Fibroblast of villous mesenchyme (primary cell): ENCODE data around the gene CDH23. TPM values are rescaled to one million over a fixed set of nuclear protein-coding genes. Genes with fewer than 3 reads are reported as not detected.

Source experiments
- DNase-seq: peaks from one replicate; pipeline ENCODE4 v3.0.0-alpha.2; 2010; ENCODE audit warnings: low read depth
- H3K4me3 ChIP-seq: 2 replicates; pipeline ENCODE4 v1.5.1; 2011; ENCODE audit warnings: low read depth, mild to moderate bottlenecking, low read length
- CTCF ChIP-seq: IDR thresholded peaks from 2 replicates; pipeline ENCODE4 v1.5.1; 2012; ENCODE audit warnings: low read depth, mild to moderate bottlenecking, low read length; ENCODE audit not compliant: insufficient read depth
- total RNA-seq: library from RNA; depleted of rRNA; stranded (reverse); fragments of >200 nt; gene quantifications from 2 replicates; pipeline ENCODE4 v1.2.3, GENCODE V29; 2012

Gene CDH23
- total RNA-seq, 1 donor: under 0.01 TPM

DNA sequence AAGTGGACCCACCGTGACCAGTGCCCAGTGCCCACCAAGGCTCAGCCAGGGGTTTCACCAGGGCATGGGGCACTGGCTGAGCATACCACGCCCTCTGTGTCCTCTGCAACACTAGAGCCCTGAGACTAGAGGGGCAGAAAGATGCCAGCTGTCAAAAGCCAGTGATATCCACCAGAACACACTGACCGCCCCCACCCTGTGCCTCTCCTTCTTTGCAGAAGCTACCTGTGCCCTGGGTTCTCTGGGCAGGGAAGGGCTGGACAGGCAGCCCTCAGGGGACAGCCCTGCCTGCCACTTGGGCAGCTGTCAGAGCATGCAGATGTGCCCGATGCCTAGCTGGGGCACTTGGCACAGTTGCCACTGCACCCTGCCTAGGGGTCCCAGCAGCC lies 376.1 kb downstream of the CDH23 start:
- no peak for DNase-seq
- no peak for TF ChIP-seq CTCF
- H3K4me3 ChIP-seq: peak overlapping the region; percentile 80

DNA sequence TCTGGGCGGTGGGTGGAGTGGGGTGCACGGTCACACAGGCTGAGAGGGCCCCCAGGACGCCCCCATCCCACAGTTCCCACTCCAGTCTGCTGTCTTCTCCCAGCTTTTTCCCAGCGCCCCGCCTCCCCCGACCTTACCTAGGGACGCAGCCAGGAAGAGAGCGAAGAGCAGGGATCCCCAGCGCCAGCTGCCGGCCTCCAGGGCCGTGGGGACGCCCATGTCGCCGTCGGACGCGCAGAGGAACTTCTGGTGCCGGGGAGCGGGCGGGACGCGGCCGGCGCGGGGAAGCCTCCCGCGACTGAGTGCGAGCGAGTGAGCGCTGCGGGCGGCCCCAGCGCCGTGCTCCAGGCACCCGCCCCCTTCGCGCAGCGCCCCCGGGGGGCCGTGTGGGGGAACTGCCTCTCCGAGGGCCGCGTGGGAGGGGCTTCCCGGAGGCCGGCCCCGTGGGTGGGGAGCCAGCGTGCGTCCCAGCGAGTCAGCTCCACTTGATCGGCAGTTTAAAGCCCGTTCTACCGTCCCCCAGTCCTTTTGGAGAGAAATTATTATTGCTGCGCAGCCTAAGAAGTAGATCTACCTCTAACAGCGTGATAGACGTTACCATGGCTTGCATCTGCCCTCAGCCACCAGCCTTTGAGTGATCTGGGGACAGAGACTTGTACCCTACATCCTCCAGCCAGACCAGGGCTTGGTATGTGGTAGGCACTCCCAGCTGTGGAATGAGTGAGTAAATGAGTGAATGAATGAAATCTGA lies 376.7 kb downstream of the CDH23 start, which contains the start of gene VSIR:
Gene VSIR (minus strand): TSS at position 300 of the 751 bp plus-strand sequence. CDS start 81 bp downstream, at position 219.
- peak within 1 kb of the TSS; percentile 80 for H3K4me3 ChIP-seq
- TF ChIP-seq CTCF: peak; percentile 83
- peak; percentile 81 for DNase-seq

DNA sequence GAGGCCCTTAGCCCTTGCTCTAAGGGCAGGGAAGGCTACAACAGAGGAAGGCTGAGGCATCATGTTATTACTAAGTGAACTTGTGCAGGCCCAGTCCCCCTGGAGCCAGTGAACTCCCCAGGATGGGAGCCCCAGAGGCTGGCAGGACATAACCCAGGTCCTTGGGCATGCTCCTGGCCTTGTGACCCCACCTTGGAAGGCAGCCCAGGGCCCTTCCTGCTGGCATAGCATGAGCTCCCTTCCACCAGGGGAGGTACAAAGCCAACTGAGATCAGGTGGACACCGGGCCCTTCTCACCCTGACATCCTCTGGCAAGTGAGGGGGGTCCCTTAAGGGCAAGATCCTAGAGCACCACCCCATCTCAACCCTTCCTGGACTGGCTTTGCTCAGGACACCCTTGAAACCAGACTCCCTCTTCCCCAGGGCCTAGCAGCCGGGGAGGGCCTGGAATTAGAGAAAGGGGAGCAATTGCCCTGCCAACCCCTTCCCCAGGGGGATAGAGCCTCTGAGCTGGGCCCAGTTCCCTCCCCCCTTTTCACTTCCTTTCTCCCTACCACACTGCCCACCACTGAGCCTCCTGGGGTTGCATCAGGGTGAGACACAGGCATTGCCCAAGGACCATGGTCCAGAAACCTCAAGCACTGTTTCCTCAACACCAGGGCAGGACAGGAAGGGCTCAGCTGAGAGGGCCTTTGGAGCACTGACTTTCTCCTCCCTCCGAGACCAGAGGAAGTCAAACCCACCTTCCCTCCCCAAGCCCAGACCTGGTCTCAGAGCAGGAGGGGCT lies 378.4 kb downstream of the CDH23 start:
- no peak overlapping the region for H3K4me3 ChIP-seq
- no peak for DNase-seq
- no peak for TF ChIP-seq CTCF

- DNase-seq: no peak
- TF ChIP-seq CTCF: no peak
- H3K4me3 ChIP-seq: no peak overlapping the region
These were observed 379.8 kb downstream of the CDH23 start for GRCh38 chr10:71776481-71776925.

DNA sequence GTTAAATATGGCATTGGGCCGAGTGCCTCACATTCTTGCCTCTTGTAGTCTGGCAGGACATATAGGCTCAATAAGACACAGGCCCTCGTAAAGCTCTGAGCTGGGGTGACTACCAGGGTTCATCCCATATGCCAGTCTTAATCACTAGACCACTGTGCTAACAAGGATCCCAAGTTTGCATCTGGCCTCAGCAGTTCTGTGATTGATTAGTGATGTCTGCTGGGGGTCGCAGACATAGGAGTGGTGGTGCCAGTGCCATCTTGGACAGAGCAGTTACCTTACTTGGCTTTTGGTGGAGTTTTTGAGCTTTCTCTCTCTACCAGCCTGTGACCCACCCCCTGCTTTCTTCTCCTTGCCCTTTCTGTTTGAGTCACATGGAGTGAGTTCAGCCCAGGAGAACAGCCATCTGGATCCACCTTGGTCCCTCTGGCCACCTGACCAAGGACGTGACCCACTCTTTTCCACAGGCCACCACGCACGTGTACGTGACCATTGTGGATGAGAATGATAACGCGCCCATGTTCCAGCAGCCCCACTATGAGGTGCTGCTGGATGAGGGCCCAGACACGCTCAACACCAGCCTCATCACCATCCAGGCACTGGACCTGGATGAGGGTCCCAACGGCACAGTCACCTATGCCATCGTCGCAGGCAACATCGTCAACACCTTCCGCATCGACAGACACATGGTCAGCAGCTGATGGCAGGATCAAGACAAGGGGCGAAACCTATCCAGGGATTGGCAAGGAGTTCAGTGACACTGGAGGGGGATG lies 380.7 kb downstream of the CDH23 start:
- no peak for TF ChIP-seq CTCF
- H3K4me3 ChIP-seq: no peak overlapping the region
- DNase-seq: no peak

DNA sequence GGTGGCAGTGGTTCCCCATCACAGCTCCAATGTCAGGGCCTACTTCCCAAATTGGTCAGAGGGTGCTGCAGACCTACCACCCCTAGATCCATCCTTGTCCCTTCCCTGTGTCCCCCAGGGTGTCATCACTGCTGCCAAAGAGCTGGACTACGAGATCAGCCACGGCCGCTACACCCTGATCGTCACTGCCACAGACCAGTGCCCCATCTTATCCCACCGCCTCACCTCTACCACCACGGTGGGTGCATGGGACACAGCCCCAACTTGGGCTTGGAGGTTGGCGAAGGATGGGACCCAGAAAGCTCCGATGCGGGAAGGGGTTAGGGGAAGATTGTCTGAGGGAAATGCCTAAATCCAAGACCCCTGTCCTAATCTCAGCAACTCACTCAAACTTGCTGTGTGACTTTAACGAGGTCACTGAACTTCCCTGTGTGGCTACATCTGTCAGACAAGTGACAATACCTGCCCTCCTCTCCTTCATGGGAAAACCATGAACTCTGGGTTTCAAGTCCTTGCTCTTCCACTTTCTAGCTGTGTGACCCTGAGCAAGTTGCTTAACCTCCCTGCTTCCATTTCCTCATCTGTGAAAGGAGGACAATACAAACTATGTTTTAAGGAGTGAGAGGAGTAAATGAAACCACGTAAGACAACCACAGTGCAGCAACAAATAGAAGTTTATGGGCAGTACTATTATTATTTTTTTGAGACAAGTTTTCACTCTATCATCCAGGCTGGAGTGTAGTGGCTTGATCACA lies 381.5 kb downstream of the CDH23 start:
- no peak overlapping the region for H3K4me3 ChIP-seq
- no peak for TF ChIP-seq CTCF
- DNase-seq: no peak
